Measurements from ENCODE around the gene WNT3A.
"Not testable (repeated sequence)": the region's sequence is repeated elsewhere in the genome, so short reads cannot be mapped to it uniquely, and the experiment has no call there.

DNA sequence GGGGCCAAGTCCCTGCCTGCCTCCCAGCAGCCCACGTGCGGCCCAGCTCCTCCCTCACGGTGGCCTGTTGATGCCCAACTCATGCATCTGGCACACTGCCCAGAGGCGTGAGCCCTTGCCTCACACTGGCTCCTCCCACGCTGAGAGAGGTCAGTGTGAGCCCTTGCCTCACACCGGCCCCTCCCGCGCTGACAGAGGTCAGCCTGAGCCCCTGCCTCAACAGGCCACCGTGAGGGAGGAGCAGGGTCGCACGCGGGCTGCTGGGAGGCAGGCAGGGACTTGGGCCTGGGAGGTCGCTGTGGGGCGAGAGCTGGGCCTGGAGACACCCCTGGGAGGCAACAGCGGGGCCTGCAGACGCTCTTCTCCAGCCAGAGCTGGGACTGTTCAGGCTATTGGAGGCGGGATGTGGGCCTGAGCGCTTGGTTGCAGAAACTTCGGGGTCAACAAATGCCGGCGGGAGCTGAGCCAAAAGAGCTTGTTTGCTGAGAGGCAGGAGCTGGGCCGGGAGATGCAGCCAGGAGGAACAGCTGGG lies 33.9 kb upstream of the WNT3A start:
- not testable (repeated sequence) for TF ChIP-seq POLR2A, POLR2AphosphoS5, SPI1, TAF1 (IDR thresholded peaks at IDR 0.05; ENCODE audit: low read depth, low read length)

Data from GM12891 (cell line).